ENCODE measurements around the gene PTPRN2. TPM values are rescaled to one million over a fixed set of nuclear protein-coding genes. Genes with fewer than 3 reads are reported as not detected.

Gene PTPRN2
- total RNA-seq, 1 donor from 2014 or later = 1.2 TPM

GRCh38 chr7:157524731-157525130, 1062.9 kb downstream of the PTPRN2 start:
- DNase-seq (ENCODE audit: low read depth) = no peak

- DNase-seq (ENCODE audit: low read depth) = no peak
Observed at GRCh38 chr7:157523766-157524421, 1063.7 kb downstream of the PTPRN2 start.

- DNase-seq (ENCODE audit: low read depth) = no peak
Observed at GRCh38 chr7:157523371-157523765, 1064.3 kb downstream of the PTPRN2 start.

- no peak for DNase-seq (ENCODE audit: low read depth)
Observed at GRCh38 chr7:157522954-157523353, 1064.7 kb downstream of the PTPRN2 start.

GRCh38 chr7:157522189-157522588, 1065.4 kb downstream of the PTPRN2 start:
- DNase-seq (ENCODE audit: low read depth) = no peak

GRCh38 chr7:157521752-157522151, 1065.9 kb downstream of the PTPRN2 start:
- DNase-seq (ENCODE audit: low read depth) = no peak

DNA sequence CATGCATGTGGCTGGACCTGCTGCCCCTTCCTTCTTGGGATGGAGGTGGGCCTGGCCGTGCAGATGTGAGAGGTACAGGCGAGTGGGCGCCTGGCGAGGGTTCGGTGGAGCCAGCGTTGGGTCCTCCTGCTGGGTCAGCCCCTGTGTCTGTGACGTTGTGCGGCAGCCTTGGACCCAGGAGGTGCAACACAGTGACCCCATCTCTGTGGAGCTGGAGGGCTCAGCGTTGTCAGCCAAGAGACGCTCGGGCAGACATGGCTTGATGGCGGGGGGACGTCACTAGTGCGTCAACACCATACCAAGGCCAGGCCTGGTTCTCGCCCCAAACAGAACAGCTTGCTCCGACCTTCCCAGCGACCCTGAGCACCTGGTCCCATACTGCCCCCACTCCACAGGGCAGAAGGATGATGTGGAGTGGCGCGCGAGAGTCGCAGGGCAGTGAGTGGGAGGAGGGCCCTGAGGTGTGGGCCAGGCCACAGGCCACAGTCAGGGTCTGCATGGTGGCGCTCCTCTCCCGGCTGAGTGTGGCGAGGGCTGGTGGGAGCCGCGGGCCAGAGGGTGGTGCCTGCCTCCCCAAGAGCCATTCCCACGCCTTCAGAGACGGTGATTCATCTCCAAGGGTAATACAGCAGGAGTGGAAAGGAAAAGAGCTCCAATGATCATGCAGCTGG, 1066.4 kb downstream of the PTPRN2 start:
- DNase-seq (ENCODE audit: low read depth) = no peak

DNA sequence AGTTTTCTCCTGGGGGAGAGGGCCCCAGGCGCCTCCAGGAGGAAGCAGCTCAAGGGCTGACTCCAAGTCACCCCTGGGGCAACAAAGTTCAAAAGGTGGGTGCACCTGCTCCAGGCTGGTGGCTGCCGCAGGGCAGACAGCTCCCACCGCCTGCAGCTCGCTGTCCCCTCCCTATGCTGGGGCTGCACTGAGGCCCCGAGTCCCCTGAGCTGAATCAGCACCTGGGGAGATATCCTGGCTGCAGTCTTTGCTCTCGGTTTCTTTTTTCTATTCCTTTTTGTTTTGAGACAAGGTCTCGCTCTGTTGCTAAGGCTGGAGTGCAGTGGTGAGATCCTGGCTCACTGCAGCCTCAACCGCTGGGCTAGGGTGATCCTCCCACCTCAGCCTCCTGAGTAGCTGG, 1067.4 kb downstream of the PTPRN2 start:
- DNase-seq (ENCODE audit: low read depth) = no peak

DNA sequence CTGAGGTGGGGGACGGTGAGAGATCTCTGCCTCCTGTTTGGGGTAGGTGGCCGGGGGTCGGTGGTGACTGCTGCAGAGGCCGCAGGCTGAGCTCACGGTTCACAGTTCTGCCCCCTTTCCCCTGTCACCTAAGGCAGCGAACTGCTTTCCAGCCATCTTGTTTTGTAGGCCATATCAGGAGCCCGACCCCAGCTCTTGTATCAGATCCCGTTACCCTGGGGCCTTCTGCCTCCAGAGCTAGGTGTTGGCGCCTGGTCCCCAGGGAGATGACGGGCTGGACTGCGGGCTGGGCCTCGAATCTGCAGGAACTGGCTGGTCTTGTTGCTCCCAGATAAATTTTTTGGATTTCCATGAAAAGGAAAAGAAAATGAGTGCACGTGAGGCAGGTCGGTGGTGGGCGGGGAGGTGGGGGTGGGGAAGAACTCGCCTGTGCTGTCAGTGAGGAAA, 1067.8 kb downstream of the PTPRN2 start:
- DNase-seq (ENCODE audit: low read depth) = no peak

DNA sequence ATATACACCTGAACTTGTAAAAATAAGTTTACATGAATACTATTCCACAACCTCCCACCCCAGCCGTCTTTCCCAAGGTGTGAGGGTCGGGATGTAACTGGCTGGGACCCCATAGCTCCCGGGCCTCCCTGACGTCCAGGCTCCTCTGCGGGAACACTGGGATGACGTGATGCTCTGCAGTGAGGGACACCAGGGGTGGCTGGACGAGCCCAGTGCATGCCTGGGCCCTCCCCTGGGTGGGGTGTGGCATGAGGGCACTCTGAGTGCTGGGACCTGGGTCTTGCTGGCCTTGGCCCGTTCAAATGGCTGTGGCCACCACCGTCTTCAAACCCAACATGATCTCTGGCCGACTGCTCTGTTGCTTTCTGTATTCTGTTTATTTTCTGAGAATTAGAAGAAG, 1068.4 kb downstream of the PTPRN2 start:
- DNase-seq (ENCODE audit: low read depth) = no peak

GRCh38 chr7:157518514-157519175, 1069.0 kb downstream of the PTPRN2 start:
- no peak for DNase-seq (ENCODE audit: low read depth)

DNA sequence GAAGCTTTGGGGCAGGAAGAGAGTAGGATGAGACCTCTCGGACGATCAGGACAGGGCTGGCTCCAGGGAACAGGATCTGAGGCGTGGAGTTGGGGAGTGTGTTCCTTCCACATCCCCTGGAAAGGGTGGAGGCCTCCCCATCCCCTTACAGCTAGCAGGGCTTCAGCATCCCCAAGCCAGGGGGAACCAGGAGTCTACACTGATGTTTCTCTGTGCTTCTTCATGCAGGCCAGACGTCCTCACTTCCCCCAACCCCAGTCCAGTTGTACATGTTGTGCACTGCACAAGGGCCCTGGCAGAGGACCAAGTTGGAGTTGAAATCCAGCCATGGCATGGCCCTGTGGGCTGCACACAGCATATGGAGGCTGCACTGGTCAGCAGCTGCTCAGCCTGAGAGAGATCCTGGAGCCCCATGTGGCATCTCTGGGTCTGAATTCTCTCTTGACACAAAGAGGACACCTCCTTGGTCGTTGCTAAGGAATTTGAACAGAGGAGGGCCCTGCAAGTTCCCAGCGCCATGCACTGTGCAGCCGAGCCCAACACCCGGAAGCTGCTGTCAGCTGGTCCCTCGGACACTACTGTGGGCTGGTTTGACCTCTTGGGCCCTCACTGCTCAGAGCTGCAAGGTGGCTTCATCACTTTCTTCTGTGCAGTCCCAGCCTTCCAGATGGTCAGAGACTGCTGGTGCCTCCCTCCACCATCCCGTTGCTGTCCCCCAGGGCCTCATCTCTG, 1069.7 kb downstream of the PTPRN2 start:
- DNase-seq (ENCODE audit: low read depth) = no peak

DNA sequence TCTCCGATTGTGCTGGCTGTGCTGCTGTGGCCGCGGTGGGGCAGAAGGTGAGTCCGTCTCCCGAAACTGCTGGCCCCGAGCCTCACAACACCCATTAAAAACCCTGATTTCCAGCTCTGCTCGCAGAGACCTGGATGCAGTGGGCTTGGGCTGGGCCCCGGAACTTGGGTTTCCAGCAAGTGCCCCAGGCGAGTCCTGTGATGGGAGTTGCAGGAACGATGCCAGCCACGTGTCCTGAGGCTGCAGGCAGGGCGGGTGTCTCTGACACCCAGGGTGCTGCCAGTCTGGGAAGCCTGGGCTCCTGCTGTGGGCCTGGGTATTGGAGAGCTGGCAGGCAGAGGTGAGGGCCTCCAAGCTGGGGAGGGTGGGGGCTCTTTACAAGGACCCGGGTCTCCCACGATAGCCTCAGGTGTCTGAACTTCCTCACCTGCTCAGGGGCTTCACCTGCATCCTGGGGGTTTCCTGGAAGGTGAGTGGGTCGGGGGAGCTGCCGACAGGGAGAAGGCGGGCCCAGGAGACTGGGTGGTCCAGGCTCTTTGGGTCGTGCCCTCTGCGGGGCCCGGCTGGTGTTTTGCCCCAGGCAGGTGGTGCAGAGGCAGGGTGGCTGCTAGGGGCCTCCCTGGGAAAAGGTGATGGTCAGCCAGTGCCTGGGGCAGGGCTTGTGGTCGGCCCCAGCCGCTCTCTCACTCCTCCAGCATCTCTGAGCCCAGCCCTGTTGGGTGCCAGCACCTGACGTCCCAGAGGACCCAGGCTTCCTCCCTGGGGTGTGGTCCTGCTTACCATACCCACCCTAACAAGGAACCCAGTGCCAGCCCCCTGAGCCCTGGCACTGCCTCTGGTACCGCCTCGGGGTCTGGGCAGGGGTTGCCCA, 1070.5 kb downstream of the PTPRN2 start:
- DNase-seq (ENCODE audit: low read depth) = no peak

GRCh38 chr7:157516311-157516710, 1071.3 kb downstream of the PTPRN2 start:
- no peak for DNase-seq (ENCODE audit: low read depth)

DNA sequence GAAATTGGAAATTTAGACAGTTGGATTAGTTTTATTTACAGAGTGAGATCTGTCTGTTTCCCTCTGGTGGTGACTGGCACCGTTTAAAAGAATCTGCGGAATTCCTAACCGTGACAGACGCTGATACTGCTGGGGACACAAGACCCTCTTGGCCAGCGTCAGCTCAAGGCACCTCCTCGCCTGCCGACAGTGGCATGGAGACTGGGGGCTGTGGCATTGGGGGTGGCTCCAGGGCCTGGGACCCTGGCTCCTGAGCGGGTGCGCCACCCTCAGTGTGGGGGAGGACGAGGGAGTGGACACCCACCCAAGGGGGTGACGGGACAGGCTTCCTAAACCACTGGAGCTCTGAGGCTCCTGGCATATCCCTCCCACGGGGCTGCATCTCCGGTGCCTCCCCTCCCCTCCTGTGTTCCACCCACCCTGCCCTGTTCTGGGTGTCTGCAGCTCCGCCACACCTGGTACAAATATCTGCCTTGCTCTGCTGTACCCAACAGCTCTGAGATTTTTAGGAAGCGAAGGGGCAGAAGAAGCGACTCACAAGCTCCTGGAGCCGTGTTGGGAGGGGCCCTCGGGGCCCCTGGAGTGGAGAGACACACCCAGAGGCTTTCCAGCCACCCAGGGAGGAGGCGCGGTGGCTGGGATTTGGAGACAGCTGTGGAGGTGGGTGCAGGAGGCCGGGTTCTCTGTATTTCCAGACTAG, 1072.1 kb downstream of the PTPRN2 start:
- no peak for DNase-seq (ENCODE audit: low read depth)

GRCh38 chr7:157514746-157515145, 1072.9 kb downstream of the PTPRN2 start:
- DNase-seq (ENCODE audit: low read depth) = no peak

DNA sequence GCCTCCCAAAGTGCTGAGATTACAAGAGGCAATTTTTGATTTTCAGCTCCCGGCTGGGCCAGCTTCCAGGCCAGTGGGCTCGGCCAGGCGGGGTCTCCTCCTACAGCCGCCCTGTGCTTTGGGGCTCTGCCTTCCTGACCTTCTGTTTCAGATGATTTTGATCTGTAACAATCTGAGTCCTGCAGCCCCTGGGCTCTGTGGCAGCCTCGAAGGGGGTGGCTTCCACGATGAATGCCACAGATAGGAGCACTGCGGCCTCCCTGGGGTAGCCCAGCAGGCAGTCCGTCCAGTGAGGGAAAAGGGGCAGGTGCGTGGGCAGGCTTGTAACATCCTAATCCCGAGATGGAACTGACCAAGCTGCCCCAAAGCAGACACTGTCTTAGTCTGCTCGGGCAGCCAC, 1073.3 kb downstream of the PTPRN2 start:
- no peak for DNase-seq (ENCODE audit: low read depth)

DNA sequence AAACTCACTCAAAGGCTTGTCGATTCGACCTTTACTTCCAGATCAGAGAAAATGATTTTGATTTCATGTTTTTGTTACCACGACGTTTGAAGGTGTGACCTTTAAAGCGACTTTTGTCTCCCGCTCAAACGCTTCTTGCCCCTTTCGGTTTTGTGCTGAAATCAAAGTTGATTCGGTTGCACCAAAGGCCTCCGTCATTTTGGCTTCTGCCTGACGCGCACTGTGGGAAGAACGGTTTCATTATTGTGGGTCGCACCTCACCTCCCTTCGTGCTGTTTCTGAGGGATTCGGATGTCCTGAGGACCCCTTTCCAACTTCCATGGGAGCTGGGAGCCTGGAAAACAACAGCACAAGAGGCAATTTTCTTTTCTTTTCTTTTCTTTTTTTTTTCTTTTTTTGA, 1073.9 kb downstream of the PTPRN2 start:
- DNase-seq (ENCODE audit: low read depth) = no peak

- DNase-seq (ENCODE audit: low read depth) = no peak
Observed at GRCh38 chr7:157513162-157513621, 1074.4 kb downstream of the PTPRN2 start.

GRCh38 chr7:157509226-157509625, 1078.4 kb downstream of the PTPRN2 start:
- DNase-seq (ENCODE audit: low read depth) = no peak

- no peak for DNase-seq (ENCODE audit: low read depth)
Observed at GRCh38 chr7:157508477-157508881, 1079.1 kb downstream of the PTPRN2 start.
